ENCODE measurements around the gene ARHGEF12.

DNA sequence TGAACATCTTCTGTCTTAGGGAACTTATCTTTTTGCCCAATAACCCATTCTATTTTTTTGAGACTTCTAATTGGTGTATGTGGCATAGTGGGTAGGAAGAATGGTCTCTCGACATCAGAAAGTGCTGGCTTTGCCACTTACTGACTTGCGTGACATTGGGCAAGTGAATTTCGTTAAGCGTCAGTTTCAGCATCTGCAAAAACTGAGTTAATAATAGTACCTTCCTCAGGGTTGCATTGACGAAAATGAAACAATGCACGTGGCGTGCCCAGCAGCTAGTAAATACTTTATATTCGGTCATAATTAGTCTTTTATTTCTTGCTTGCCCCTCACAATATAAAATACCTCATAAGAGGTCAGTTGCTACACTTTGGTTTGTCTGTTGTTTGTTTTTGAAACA is 162.9 kb downstream of the ARHGEF12 start:
- TF ChIP-seq, protein P1, sequence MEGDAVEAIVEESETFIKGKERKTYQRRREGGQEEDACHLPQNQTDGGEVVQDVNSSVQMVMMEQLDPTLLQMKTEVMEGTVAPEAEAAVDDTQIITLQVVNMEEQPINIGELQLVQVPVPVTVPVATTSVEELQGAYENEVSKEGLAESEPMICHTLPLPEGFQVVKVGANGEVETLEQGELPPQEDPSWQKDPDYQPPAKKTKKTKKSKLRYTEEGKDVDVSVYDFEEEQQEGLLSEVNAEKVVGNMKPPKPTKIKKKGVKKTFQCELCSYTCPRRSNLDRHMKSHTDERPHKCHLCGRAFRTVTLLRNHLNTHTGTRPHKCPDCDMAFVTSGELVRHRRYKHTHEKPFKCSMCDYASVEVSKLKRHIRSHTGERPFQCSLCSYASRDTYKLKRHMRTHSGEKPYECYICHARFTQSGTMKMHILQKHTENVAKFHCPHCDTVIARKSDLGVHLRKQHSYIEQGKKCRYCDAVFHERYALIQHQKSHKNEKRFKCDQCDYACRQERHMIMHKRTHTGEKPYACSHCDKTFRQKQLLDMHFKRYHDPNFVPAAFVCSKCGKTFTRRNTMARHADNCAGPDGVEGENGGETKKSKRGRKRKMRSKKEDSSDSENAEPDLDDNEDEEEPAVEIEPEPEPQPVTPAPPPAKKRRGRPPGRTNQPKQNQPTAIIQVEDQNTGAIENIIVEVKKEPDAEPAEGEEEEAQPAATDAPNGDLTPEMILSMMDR (IDR thresholded peaks at IDR 0.05 in 4 of 5, conservative IDR thresholded peaks at IDR 0.05 in 1 of 5) = no peak
- no peak for TF ChIP-seq POLR2A (IDR thresholded peaks at IDR 0.05)
